ENCODE measurements around the gene ADORA3. TPM values are rescaled to one million over a fixed set of nuclear protein-coding genes. Genes with fewer than 3 reads are reported as not detected.

The ADORA3 gene
- total and polyA plus RNA-seq, 8 donors, result 0.32 to 7.3 (median 1.2) TPM

DNA sequence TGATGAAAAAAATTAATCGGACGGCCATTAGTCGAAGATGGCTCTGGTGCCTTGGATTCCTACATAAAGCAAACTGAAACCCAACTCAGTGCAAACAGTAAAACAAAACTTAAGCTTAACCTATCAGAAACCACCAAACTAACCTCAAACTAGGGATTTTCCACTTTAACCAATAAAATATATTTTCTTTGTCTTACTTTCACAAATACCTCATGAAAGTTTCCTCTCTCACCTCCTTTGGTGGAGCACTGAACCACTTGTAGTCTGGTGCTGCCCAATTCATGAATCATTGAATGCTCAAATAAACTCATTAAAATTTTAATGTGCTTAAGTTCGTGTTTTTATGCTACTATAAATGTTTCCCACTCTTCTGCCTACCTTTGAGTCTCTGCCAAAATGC, 7.0 kb downstream of the ADORA3 start:
- no peak overlapping the region for H3K4me3 ChIP-seq
- no peaks in the 10 kb centered on the region for H3K4me1 ChIP-seq
- TF ChIP-seq, protein P1, sequence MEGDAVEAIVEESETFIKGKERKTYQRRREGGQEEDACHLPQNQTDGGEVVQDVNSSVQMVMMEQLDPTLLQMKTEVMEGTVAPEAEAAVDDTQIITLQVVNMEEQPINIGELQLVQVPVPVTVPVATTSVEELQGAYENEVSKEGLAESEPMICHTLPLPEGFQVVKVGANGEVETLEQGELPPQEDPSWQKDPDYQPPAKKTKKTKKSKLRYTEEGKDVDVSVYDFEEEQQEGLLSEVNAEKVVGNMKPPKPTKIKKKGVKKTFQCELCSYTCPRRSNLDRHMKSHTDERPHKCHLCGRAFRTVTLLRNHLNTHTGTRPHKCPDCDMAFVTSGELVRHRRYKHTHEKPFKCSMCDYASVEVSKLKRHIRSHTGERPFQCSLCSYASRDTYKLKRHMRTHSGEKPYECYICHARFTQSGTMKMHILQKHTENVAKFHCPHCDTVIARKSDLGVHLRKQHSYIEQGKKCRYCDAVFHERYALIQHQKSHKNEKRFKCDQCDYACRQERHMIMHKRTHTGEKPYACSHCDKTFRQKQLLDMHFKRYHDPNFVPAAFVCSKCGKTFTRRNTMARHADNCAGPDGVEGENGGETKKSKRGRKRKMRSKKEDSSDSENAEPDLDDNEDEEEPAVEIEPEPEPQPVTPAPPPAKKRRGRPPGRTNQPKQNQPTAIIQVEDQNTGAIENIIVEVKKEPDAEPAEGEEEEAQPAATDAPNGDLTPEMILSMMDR (IDR thresholded peaks at IDR 0.05), result no peak
- no peaks in the 10 kb centered on the region for H3K27me3 ChIP-seq
- ATAC-seq (no peak), FAIRE-seq (no peak), DNase-seq (no peak)
- H3K27ac ChIP-seq, result no peak overlapping the region
- H3K9me3 ChIP-seq, result no peaks in the 10 kb centered on the region
- intact Hi-C loops (cut with DNase I), result no loop called here
- no peaks in the 10 kb centered on the region for H3K36me3 ChIP-seq
- WGBS, 2 donors, result 74 to 80% methylated on average over 4 of the region's 4 CpGs

DNA sequence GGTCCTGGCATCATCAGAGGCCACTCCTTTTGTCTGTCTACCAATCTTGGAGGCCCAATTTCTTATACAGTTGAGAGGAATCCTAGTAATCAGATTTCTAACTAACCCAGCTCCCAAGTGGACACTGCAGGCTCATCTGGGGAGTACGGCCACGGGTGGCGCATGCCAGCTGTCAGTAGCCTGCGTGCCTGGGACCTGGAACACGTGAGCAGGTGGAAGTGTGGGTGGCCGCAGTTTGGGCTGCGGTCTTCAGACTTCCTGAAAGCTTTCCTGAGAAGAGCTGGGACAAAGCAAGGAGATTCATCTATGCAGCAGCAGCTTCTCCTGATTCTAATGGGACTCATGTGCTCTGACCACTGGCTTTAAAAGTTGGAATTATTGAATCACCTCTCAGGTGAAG, 12.4 kb downstream of the ADORA3 start:
- DNase-seq, result no peak
- no peak overlapping the region for H3K27ac ChIP-seq
- TF ChIP-seq, protein P1 (IDR thresholded peaks at IDR 0.05), result no peak
- no peaks in the 10 kb centered on the region for H3K4me1 ChIP-seq
- H3K9me3 ChIP-seq, result no peaks in the 10 kb centered on the region
- no peak overlapping the region for H3K4me3 ChIP-seq
- H3K27me3 ChIP-seq, result no peaks in the 10 kb centered on the region
- no peak for ATAC-seq
- H3K36me3 ChIP-seq, result no peaks in the 10 kb centered on the region
- intact Hi-C loops (cut with DNase I), result no loop called here
- no peak for FAIRE-seq
- 84 to 88% methylated on average over 7 of the region's 7 CpGs for WGBS, 2 donors

DNA sequence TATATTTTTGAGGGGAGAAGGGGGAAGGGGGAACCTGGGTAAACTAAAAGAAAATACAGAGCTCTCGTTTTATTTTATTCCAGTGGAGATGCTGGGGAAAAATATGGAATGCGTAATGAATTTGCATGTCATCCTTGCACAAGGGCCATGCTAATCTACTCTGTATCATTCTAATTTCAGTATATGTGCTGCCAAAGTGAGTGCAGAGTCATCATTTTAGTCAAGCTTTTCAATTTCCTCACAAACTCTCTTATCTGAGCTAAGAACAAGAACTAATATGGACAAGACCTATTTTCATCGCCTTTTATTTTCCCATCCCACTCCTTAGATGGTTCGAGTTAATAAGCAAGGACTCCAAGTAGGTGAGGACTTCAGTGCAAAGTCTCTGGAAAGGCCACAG, 13.2 kb downstream of the ADORA3 start:
- H3K27me3 ChIP-seq, result no peaks in the 10 kb centered on the region
- H3K4me1 ChIP-seq, result no peaks in the 10 kb centered on the region
- 77 to 80% methylated on average over 4 of the region's 4 CpGs for WGBS, 2 donors
- no peaks in the 10 kb centered on the region for H3K36me3 ChIP-seq
- no peaks in the 10 kb centered on the region for H3K9me3 ChIP-seq
- intact Hi-C loops (cut with DNase I), result no loop called here
- H3K4me3 ChIP-seq, result no peak overlapping the region
- no peak for FAIRE-seq
- TF ChIP-seq, protein P1 (IDR thresholded peaks at IDR 0.05), result no peak
- peak overlapping the region in 1 of 4 donors; percentile 35 for H3K27ac ChIP-seq
- no peak for DNase-seq
- ATAC-seq, result no peak

DNA sequence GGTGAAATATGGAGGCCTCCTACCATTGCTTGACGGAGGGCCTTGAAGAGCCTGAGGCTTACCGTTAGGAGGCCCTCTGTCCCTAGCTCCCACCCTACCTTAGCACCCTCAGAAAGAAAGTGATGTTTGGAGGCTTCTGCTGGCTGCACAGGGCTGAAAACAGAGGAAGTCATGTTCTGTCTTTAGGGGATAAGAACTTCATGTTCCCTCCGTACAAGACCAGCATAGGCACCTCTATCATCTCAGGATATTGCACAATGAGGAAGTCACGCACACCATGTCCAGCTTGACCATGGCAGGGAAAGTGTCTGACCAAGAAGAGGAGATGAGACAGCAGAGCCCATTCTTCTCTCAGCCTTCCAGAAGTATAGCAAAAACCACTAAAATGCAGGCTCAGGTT, 13.8 kb downstream of the ADORA3 start:
- FAIRE-seq (no peak), DNase-seq (no peak), ATAC-seq (peak in 3 of 4 donors; percentile 28 to 79 (median 76))
- no peaks in the 10 kb centered on the region for H3K4me1 ChIP-seq
- H3K36me3 ChIP-seq, result no peaks in the 10 kb centered on the region
- H3K9me3 ChIP-seq, result no peaks in the 10 kb centered on the region
- 75 to 86% methylated on average over 4 of the region's 4 CpGs for WGBS, 2 donors
- no peaks in the 10 kb centered on the region for H3K27me3 ChIP-seq
- peak overlapping the region in 2 of 4 donors; percentile 5 to 48 for H3K27ac ChIP-seq
- intact Hi-C loops (cut with DNase I), result loop anchor here in 1 of 3 donors (10.0 kb wide), 1 partner anchor 285 kb away; no protein-coding TSS in a partner anchor
- TF ChIP-seq, protein P1 (IDR thresholded peaks at IDR 0.05), result no peak
- H3K4me3 ChIP-seq, result no peak overlapping the region

DNA sequence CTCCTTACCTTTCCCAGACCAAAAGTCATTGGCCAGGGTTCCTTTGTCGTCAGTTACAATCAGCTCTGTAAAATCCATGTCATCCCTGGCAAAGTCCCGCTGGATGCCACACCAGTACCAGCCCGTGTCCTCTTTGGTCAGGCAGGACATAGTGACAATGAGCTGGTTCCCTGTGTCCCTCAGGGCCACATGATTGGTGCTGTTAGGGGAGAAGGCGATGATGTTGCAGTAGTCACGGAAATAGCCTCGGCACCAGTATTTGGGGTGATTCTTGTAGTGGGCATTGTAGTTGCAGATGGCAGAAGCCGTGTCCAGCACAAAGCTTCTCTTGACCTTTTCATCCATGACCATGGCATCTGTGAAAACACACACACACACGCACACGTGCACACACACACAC, 14.8 kb downstream of the ADORA3 start:
- Histone ChIP-seq H3K4me3 (no peak overlapping the region), H3K27ac (no peak overlapping the region), H3K4me1 (no peaks in the 10 kb centered on the region), H3K9me3 (no peaks in the 10 kb centered on the region), H3K36me3 (no peaks in the 10 kb centered on the region), H3K27me3 (no peaks in the 10 kb centered on the region)
- intact Hi-C loops (cut with DNase I), result loop anchor here in 1 of 3 donors (10.0 kb wide), 1 partner anchor 286 kb away; no protein-coding TSS in a partner anchor
- no peak for DNase-seq
- no peak for ATAC-seq
- 84 to 90% methylated on average over 9 of the region's 9 CpGs for WGBS, 2 donors
- TF ChIP-seq, protein P1 (IDR thresholded peaks at IDR 0.05), result no peak
- FAIRE-seq, result no peak
